HG03575 (cell line): ENCODE measurements around the gene RIBC1.
A peak's percentile ranks its signal among the peaks of the same experiment; 100 is the strongest.
"Not testable (repeated sequence)": the region's sequence is repeated elsewhere in the genome, so short reads cannot be mapped to it uniquely, and the experiment has no call there.

ENCODE experiments used
- ATAC-seq: cut with Tn5 transposase; IDR thresholded peaks from one replicate; pipeline ENCODE4 v1.9.1; 2021; ENCODE audit not compliant: unreplicated experiment, insufficient number of reproducible peaks, low FRiP score; ENCODE audit errors: extremely low read depth

The RIBC1 gene

DNA sequence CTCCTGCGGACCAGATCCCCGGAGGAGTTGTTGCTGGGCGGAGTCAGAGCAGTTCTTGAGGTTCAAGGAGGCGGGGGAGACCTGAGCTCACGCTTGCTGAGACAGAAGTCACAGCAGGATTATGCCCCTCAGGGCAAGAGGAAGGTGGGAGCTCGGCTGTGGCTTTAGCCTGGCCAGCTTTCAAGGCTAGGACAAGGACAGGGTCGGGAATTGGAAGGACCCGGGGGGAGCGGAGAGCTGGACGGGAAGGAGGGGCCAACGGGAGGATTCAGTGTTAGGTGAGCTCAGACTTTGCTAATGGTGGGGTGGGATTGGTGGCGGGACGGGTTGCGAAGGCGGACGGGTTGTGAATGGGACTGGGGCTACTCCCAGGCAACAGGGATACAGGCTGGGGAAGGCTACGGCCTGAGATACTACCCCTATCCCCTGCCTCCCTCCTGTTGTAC lies at the start of gene RIBC1:
RIBC1 (plus strand) TSS at position 13 of the 446 bp plus-strand sequence. CDS start 3,404 bp downstream, outside the sequence.
- ATAC-seq: no peak

- ATAC-seq: no peak
Observed at GRCh38 chrX:53373307-53373706, 49.4 kb upstream of the RIBC1 start.

DNA sequence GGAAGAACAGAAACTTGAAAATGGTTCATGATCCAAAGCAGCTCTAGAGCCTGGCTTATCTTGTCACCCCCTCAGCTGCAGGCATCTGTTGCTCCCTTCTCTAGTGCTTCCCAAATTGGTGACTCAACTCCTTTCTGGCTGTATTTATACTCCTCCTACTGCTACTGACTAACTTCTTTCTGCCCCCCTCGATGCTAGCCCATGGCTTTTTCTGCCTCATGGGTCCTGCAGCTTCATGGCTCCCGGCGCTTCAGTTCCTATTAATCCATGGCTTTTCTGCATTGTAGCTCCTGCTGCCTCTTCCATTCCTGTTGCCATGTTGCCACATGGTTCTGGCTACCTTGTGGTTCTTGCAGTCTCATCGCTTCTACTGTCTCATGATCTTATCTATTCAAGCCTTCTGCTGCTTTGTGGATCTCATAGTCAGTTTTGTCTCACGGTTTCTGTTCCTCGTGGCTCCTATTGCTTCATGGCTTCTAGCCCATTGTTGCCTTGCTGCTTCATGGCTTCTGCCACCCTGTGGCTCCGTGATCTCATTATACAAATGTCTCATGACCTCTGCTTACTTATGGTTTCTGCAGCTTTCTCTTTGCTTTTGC lies 48.4 kb upstream of the RIBC1 start:
- ATAC-seq: no peak

GRCh38 chrX:53374923-53375322 lies 47.8 kb upstream of the RIBC1 start:
- no peak for ATAC-seq

DNA sequence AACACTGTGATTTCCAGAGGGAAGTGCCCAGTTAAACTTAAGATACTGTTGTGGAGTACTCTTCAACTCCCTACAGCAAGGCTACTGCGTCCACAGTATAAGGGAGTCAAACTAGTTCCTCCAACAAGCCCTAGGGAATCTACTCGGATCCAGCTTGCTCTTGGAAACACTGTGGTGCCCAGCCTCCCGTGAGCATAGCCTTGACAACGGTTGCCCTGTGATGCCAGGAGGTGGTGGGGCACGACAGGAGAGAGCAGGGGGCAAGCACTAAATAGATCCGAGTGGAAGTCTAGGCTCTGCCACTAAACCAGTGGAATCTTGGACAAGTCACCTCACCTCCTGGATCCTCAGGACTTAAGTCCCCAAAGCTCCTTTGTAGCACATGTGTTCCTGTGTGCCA lies 45.8 kb upstream of the RIBC1 start:
- ATAC-seq: no peak

DNA sequence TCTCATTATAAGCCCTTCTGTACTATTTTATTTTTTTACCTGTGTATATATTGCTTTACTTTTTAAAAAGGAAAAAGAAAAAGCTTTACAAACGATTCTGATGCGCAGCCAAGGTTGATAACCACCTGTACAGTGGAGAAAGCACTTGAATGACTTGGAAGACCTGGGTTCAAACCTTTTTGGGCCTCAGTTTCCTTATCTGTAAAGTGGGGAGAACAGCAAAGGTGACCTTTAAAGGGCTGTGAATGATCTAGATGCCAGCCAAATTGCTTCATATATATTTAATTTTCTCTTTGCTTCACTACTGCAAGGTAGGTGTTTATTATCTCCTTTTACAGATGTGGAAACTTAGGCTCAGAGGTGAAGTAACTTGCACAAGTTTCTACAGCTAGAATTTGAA lies 45.2 kb upstream of the RIBC1 start:
- no peak for ATAC-seq

- no peak for ATAC-seq
Observed at GRCh38 chrX:53379008-53379710, 43.5 kb upstream of the RIBC1 start.

GRCh38 chrX:53379747-53380146 lies 42.9 kb upstream of the RIBC1 start:
- ATAC-seq: no peak

DNA sequence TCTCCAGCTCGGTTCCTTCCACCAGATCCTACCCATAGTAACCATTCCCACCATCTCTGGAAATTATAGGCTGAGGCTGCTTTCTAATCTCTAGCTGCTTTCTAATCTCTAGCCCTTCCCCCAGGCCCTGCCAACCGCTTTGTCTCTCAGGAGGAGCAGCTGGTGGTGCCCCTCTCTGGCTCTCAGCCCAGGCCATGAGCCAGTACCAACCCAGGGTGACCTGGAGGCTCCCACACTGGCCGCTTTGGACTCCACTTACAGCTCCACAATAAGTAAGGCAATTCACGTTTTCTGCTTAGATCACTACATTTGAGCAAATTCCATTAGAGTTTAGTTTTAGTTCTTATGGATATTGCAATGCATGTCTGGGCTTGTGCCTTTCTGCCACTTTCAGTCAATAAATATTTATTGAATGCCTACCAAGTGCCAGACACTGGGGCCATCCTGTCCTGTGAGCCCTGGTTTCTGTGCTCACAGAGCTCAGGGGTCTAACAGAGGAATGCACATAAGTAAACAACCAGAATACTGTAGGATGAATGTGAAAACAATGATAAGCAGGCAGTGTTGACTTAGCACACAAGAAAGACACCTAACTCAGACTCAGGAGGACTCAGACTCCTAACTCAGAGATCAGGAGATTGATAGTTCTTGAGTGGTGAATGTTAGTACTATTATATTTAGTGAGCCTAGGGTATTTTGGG lies 39.1 kb upstream of the RIBC1 start:
- no peak for ATAC-seq

DNA sequence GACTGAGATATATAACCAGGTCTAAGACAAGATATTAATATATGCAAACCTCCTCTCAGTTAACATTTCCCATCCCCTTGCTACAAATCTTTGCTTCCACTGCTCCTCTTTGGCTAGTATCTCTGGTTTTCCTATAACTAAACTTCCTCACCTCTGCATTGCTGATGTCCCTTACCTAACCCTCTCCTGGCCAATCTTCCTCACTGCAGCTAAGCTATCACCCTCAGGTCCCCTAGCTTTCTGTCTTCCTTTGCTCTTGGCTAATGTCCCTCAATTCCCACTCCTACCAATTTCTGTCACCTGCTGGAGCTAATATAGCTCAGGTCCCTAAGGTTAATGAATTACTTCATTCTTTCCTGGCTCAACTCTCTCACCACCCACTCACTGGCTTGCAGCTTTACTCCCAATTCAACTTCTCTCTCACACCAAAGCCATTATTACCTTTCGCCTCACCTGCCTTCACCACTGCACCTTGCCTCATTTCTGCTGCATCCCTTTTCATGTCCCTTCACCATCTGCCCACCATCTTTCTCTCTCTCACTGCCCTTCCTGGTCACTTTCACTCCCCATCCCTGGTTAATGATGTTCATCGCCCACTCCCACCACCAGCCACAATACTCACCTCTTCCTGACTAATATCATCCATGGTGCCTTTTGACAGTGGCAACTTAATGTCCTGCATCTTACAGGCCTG lies 26.9 kb upstream of the RIBC1 start:
- ATAC-seq: no peak

GRCh38 chrX:53398216-53398615 lies 24.5 kb upstream of the RIBC1 start:
- no peak for ATAC-seq

GRCh38 chrX:53403535-53403934 lies 19.1 kb upstream of the RIBC1 start:
- ATAC-seq: no peak

- no peak for ATAC-seq
Observed at GRCh38 chrX:53412446-53412845, 10.2 kb upstream of the RIBC1 start.

GRCh38 chrX:53420351-53420750 lies 2.3 kb upstream of the RIBC1 start:
- not testable (repeated sequence) for ATAC-seq

DNA sequence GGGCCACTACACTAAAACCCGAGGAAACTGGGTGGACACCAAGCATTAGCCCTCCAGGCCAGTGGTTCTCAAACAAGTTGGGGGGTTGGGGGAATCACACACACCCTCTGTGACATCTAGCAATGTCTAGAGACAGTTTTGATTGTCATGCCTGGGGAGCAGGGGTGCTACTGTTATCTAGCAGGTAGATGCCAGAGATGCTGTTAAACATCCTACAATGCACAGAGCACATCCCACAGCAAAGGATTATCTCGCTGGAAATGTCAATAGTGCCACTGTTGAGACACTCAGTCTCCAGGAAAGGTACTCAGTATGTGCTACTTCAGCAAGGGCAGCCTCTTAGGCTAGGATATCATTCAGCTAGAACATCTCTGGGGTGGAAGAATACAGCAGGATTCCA lies 1.5 kb upstream of the RIBC1 start:
- no peak for ATAC-seq

GRCh38 chrX:53421772-53422085 lies 944 bp upstream of the RIBC1 start:
- ATAC-seq: no peak

GRCh38 chrX:53422086-53422860 lies 400 bp upstream of the RIBC1 start, which contains the start of gene SMC1A:
Gene SMC1A (minus strand): TSS chrX:53422654. CDS start chrX:53422600, 54 bp downstream.
- peak; percentile 76 for ATAC-seq

DNA sequence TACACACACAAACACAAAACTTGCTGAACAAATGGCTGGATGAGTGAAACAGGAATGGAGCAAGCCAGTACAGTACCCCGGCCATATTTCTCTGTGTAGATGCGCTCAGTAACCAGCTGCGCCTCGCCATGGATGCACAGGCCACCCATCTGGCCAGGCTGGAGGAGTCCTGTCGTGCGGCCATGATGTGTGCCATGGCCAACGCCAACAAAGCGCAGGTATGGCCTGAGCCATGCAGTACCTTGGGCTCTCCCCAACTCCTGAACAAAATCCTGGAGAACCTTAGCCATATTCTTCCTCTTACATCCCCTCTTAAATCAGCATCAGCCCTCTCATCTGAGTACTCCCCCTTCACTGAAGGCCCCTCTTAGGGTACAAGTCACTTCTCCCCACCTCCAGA lies 7.1 kb downstream of the RIBC1 start:
- no peak for ATAC-seq

DNA sequence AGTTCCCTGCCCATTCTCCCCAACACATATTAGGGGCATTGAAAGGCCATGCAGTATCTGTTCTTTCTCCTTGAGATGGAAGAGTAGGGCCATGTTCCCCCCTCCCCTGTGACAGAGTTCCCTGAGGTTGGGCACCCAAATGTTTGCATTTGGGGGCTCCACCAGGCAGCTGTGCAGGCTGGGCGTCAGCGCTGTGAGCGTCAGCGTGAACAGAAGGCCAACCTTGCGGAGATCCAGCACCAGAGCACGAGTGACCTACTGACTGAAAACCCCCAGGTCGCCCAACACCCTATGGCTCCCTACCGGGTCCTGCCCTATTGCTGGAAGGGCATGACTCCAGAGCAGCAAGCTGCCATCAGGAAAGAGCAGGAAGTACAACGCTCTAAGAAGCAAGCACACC lies 7.6 kb downstream of the RIBC1 start:
- no peak for ATAC-seq
